ENCODE results near the gene DRAXIN.

DNA sequence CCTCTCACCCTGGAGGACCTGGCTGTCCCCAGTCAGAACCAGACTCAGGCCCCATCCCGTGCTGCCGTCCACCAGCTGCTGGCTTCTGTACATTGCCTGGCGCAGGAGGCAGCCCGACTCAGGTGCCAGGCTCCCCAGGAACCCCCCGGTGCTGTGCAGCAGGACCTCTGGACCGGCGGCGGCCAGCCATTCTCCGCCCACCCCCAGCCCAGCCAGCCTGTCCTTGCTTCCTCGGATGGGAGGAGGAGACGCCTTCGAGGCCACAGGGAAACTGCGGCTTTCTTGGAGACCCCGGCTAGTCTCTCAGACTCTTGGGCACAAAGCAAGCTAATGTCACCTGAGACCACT, 74.9 kb downstream of the DRAXIN start:
- TF ChIP-seq, protein P1, sequence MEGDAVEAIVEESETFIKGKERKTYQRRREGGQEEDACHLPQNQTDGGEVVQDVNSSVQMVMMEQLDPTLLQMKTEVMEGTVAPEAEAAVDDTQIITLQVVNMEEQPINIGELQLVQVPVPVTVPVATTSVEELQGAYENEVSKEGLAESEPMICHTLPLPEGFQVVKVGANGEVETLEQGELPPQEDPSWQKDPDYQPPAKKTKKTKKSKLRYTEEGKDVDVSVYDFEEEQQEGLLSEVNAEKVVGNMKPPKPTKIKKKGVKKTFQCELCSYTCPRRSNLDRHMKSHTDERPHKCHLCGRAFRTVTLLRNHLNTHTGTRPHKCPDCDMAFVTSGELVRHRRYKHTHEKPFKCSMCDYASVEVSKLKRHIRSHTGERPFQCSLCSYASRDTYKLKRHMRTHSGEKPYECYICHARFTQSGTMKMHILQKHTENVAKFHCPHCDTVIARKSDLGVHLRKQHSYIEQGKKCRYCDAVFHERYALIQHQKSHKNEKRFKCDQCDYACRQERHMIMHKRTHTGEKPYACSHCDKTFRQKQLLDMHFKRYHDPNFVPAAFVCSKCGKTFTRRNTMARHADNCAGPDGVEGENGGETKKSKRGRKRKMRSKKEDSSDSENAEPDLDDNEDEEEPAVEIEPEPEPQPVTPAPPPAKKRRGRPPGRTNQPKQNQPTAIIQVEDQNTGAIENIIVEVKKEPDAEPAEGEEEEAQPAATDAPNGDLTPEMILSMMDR (optimal IDR thresholded peaks at IDR 0.05 in 1 of 3, IDR thresholded peaks at IDR 0.05 in 1 of 3, conservative IDR thresholded peaks at IDR 0.05 in 1 of 3; ENCODE audit: extremely low read depth in 1 of 3, insufficient read depth in 2 of 3, low read length in 3 of 3) = no peak
- TF ChIP-seq EZH2 (IDR thresholded peaks at IDR 0.05; ENCODE audit: low read length) = no peak
